Measurements from ENCODE around the gene PTPRM.

- TF ChIP-seq USF2 (CRISPR knock-in tag; IDR thresholded peaks at IDR 0.05) (no peak), CTCF (IDR thresholded peaks at IDR 0.05) (no peak)
Observed at GRCh38 chr18:7576685-7577084, 9.6 kb downstream of the PTPRM start.
